A549 treated with AZD2906 at 1 μM for 4 hours (cell line): ENCODE data around the gene PON3. TPM values are rescaled to one million over a fixed set of nuclear protein-coding genes. Genes with fewer than 3 reads are reported as not detected.

Experiments
- total RNA-seq: library from RNA; stranded (reverse); fragments of 200-300 nt; extraction: Qiagen RNA extraction; gene quantifications from 5 replicates; pipeline ENCODE4 v1.2.3, GENCODE V29; 2022

Gene PON3
- total RNA-seq, result 32.5 to 39.3 TPM (median 39.2 TPM) in 5 replicates

GRCh38 chr7:95396136-95397032 is at the start of gene PON3:
PON3 (minus strand) TSS chr7:95396375; CDS start chr7:95396350, 25 bp downstream.

GRCh38 chr7:95434557-95435421 is 38.6 kb upstream of the PON3 start, which contains the start of gene PON2:
PON2 (minus strand) TSS chr7:95435028; CDS start chr7:95434951, 77 bp downstream.

GRCh38 chr7:95324431-95324830 is 71.7 kb downstream of the PON3 start, which contains the start of gene PON1:
PON1 (minus strand) TSS chr7:95324532; CDS start chr7:95324475, 57 bp downstream.

Other genes starting within 250 kb of the PON3 start
- gene PON1, start 71.8 kb downstream of the PON3 start, total RNA-seq, result 0.52 to 1.6 TPM (median 0.97 TPM) in 5 replicates
- 329 to 370 TPM (median 356 TPM) in 5 replicates for gene PON2, start 38.7 kb upstream of the PON3 start, total RNA-seq
- gene ASB4, start 89.6 kb upstream of the PON3 start, total RNA-seq, result 0.12 to 0.47 TPM (median 0.15 TPM) in 5 replicates
- gene PDK4, start 200.1 kb upstream of the PON3 start, total RNA-seq, result 28.0 to 36.2 TPM (median 34.5 TPM) in 5 replicates